HFF-Myc (cell line): ENCODE measurements around the gene PEAK3.
A peak's percentile ranks its signal among the peaks of the same experiment; 100 is the strongest.

Experiments
- DNase-seq: peaks from one replicate; pipeline ENCODE4 v3.0.0-alpha.2; 2011; ENCODE audit warnings: low read depth; ENCODE audit errors: extremely low read depth
- H3K4me3 ChIP-seq: replicated peaks from 2 replicates; pipeline ENCODE4 v1.5.1; 2011; ENCODE audit warnings: low read depth, mild to moderate bottlenecking, control low read depth, low read length
- CTCF ChIP-seq: IDR thresholded peaks from 2 replicates; pipeline ENCODE4 v1.5.1; 2012; ENCODE audit warnings: mild to moderate bottlenecking, low read depth, low read length, control low read depth; ENCODE audit errors: missing control alignments

PEAK3 gene

GRCh38 chr19:2239173-2239572 is 42.8 kb downstream of the PEAK3 start:
- no peak for TF ChIP-seq CTCF
- H3K4me3 ChIP-seq: peak overlapping the region; percentile 89
- DNase-seq: no peak

GRCh38 chr19:2237869-2238153 is 44.2 kb downstream of the PEAK3 start:
- H3K4me3 ChIP-seq: peak overlapping the region; percentile 89
- DNase-seq: no peak
- no peak for TF ChIP-seq CTCF

- no peak for TF ChIP-seq CTCF
- DNase-seq: no peak
- peak overlapping the region; percentile 89 for H3K4me3 ChIP-seq
These were observed 44.7 kb downstream of the PEAK3 start for GRCh38 chr19:2237051-2237868.

- TF ChIP-seq CTCF: peak; percentile 95
- H3K4me3 ChIP-seq: peak within 1 kb of the TSS; percentile 89
- peak; percentile 87 for DNase-seq
These were observed 45.5 kb downstream of the PEAK3 start, which contains the start of the genes PLEKHJ1 and SF3A2 for GRCh38 chr19:2236314-2237050. PLEKHJ1 (minus strand) TSS chr19:2236329; CDS start chr19:2236248, 81 bp downstream. SF3A2 (plus strand) TSS chr19:2236824; CDS start chr19:2243419, 6,595 bp downstream.

GRCh38 chr19:2236064-2236313 is 46.0 kb downstream of the PEAK3 start:
- DNase-seq: no peak
- TF ChIP-seq CTCF: no peak
- peak overlapping the region; percentile 89 for H3K4me3 ChIP-seq

GRCh38 chr19:2235381-2236063 is 46.5 kb downstream of the PEAK3 start:
- no peak for TF ChIP-seq CTCF
- no peak for DNase-seq
- H3K4me3 ChIP-seq: peak overlapping the region; percentile 89
